A673 (cell line): ENCODE data around the gene FCGR1A. TPM values are rescaled to one million over a fixed set of nuclear protein-coding genes. Genes with fewer than 3 reads are reported as not detected.
"Not testable (repeated sequence)": the region's sequence is repeated elsewhere in the genome, so short reads cannot be mapped to it uniquely, and the experiment has no call there.

Experiments used
- BruUV-seq: library from RNA; stranded (reverse); fragments of 400-500 nt; replicated peaks from 2 replicates; lab custom pipeline; 2021; lab: Mats Ljungman, UMichigan
- CTCF ChIA-PET: fragments of 300-600 bp; sonication (Branson Sonifier 250); formaldehyde crosslinking; loops from one replicate; lab custom pipeline; 2022; ENCODE audit warnings: antibody characterized with exemption; lab: Charles Lee
- POLR2A ChIA-PET: fragments of 300-600 bp; sonication (Branson Sonifier 250); formaldehyde crosslinking; loops from one replicate; lab custom pipeline; 2022; ENCODE audit warnings: antibody characterized with exemption; ENCODE audit not compliant: low non-redundant PET; lab: Charles Lee
- DNase-seq: peaks from one replicate; pipeline ENCODE4 v3.0.0-alpha.2; 2015; ENCODE audit warnings: low spot score
- H3K27ac ChIP-seq: fragments of 200-600 bp; sonication (generic); 2 replicates; pipeline ENCODE4 v1.5.1; 2016; ENCODE audit warnings: mixed run types, low read depth, mild to moderate bottlenecking, mixed read lengths, antibody characterized with exemption, low read length; ENCODE audit not compliant: poor library complexity, severe bottlenecking
- H3K27me3 ChIP-seq: fragments of 200-600 bp; sonication (generic); replicated peaks from 2 replicates; pipeline ENCODE4 v1.6.1; 2017; ENCODE audit warnings: mixed run types, low read depth, mild to moderate bottlenecking, mixed read lengths, antibody characterized with exemption, low read length; ENCODE audit not compliant: insufficient read depth, poor library complexity
- H3K36me3 ChIP-seq: fragments of 200-600 bp; sonication (generic); 2 replicates; pipeline ENCODE4 v1.6.1; 2016; ENCODE audit warnings: mixed run types, mild to moderate bottlenecking, mixed read lengths, antibody characterized with exemption, low read length; ENCODE audit not compliant: insufficient read depth, poor library complexity, severe bottlenecking
- H3K4me1 ChIP-seq: fragments of 200-600 bp; sonication (generic); 2 replicates; pipeline ENCODE4 v1.6.1; 2017; ENCODE audit warnings: mixed run types, mild to moderate bottlenecking, mixed read lengths, antibody characterized with exemption, low read length; ENCODE audit not compliant: insufficient read depth, poor library complexity, severe bottlenecking
- H3K4me3 ChIP-seq: fragments of 200-600 bp; sonication (generic); 2 replicates; pipeline ENCODE4 v1.5.1; 2016; ENCODE audit warnings: low read depth, mixed run types, mild to moderate bottlenecking, mixed read lengths, low read length; ENCODE audit not compliant: poor library complexity, severe bottlenecking
- H3K9me3 ChIP-seq: fragments of 200-600 bp; sonication (generic); 2 replicates; pipeline ENCODE4 v1.6.1; 2016; ENCODE audit warnings: mixed run types, low read depth, mild to moderate bottlenecking, mixed read lengths, antibody characterized with exemption, low read length; ENCODE audit not compliant: poor library complexity, severe bottlenecking
- CTCF ChIP-seq: fragments of 300-800, 200-600 bp; sonication (generic); conservative IDR thresholded peaks from 2 replicates; pipeline ENCODE4 v1.5.1; 2017; ENCODE audit warnings: low read depth, mild to moderate bottlenecking, antibody characterized with exemption, low read length, moderate library complexity, mixed read lengths
- intact Hi-C: fragments of 100-400 bp; cut with micrococcal nuclease; formaldehyde crosslinking; loops from one replicate; pipeline ENCODE4 v1.10.0; 2022; ENCODE audit not compliant: unreplicated experiment
- total RNA-seq: library from RNA; stranded (reverse); gene quantifications from 2 replicates; pipeline ENCODE4 v1.2.3, GENCODE V29; 2021

FCGR1A gene
- total RNA-seq, 1 experiment from 2014 or later = not detected

- TF ChIP-seq CTCF = 0 out of 2 replicates have a peak, but pooled peaks have one; percentile 29
- Histone ChIP-seq H3K27ac (peak overlapping the region; percentile 59), H3K4me3 (peak overlapping the region; percentile 51)
- H3K36me3 ChIP-seq, H3K27me3 ChIP-seq, H3K4me1 ChIP-seq, BruUV-seq, CTCF ChIA-PET, POLR2A ChIA-PET, H3K9me3 ChIP-seq, intact Hi-C loops: not testable (repeated sequence)
- peak; percentile 69 for DNase-seq
These were observed 10.0 kb downstream of the FCGR1A start for GRCh38 chr1:149792502-149792901.

- H3K9me3 ChIP-seq, H3K27me3 ChIP-seq, POLR2A ChIA-PET, CTCF ChIA-PET, intact Hi-C loops, BruUV-seq, H3K36me3 ChIP-seq, H3K4me1 ChIP-seq: not testable (repeated sequence)
- Histone ChIP-seq H3K27ac (peak overlapping the region; percentile 59), H3K4me3 (peak overlapping the region; percentile 51)
- peak; percentile 75 for DNase-seq
These were observed 10.5 kb downstream of the FCGR1A start for GRCh38 chr1:149792912-149793515.

GRCh38 chr1:149793885-149794284 is 11.4 kb downstream of the FCGR1A start:
- H3K36me3 ChIP-seq, H3K4me1 ChIP-seq, CTCF ChIA-PET, H3K4me3 ChIP-seq, H3K27ac ChIP-seq, intact Hi-C loops, DNase-seq, H3K9me3 ChIP-seq, POLR2A ChIA-PET, H3K27me3 ChIP-seq, BruUV-seq: not testable (repeated sequence)

GRCh38 chr1:149801628-149802027 is 19.1 kb downstream of the FCGR1A start:
- H3K9me3 ChIP-seq, H3K27ac ChIP-seq, BruUV-seq, H3K4me3 ChIP-seq, intact Hi-C loops, CTCF ChIA-PET, H3K36me3 ChIP-seq, H3K27me3 ChIP-seq, POLR2A ChIA-PET, DNase-seq, H3K4me1 ChIP-seq: not testable (repeated sequence)

- DNase-seq, H3K27ac ChIP-seq, H3K4me1 ChIP-seq, CTCF ChIA-PET, intact Hi-C loops, H3K36me3 ChIP-seq, H3K4me3 ChIP-seq, POLR2A ChIA-PET, BruUV-seq, H3K27me3 ChIP-seq, H3K9me3 ChIP-seq: not testable (repeated sequence)
These were observed 22.1 kb downstream of the FCGR1A start for GRCh38 chr1:149804417-149805080.

GRCh38 chr1:149810697-149811405 is 28.4 kb downstream of the FCGR1A start:
- POLR2A ChIA-PET = not testable (repeated sequence)

More at GRCh38 chr1:149810697-149811405, 28.4 kb downstream of the FCGR1A start:
- intact Hi-C loops, H3K9me3 ChIP-seq, DNase-seq, H3K4me1 ChIP-seq, CTCF ChIA-PET, H3K36me3 ChIP-seq, BruUV-seq, H3K27ac ChIP-seq, H3K27me3 ChIP-seq: not testable (repeated sequence)
- H3K4me3 ChIP-seq = peak overlapping the region; percentile 45
